Measurements from ENCODE around the gene GJB5. TPM values are rescaled to one million over a fixed set of nuclear protein-coding genes. Genes with fewer than 3 reads are reported as not detected.

GJB5 gene
- total RNA-seq, 1 donor from 2014 or later, result not detected

DNA sequence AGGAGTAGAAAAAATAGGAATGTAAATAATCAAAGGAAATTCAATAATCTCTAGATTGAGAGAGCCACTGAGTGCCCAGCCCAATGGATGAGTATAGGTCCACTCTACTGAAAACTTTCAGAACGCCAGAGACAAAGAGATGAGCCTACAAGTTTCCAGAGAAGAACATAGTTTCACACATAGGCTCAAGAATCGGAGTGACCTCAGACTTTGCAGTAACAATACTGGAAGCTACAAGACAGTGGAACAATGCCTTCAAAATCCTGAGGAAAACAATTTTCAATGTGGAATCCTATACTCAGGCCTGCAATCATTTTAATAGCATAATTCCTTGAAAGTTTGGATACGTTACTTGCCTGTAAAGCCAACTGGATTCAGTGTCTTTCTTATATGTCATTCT lies 48.9 kb downstream of the GJB5 start:
- Mint-ChIP-seq H3K36me3 (ENCODE audit: low read depth) (peaks cover 6% of the 10 kb centered on the region), H3K4me3 (ENCODE audit: unreplicated experiment) (no peak overlapping the region), H3K9me3 (ENCODE audit: low read depth) (peaks cover 7% of the 10 kb centered on the region), H3K27me3 (ENCODE audit: low read depth) (no peaks in the 10 kb centered on the region), H3K4me1 (ENCODE audit: low read depth) (peaks cover 17% of the 10 kb centered on the region), H3K27ac (ENCODE audit: unreplicated experiment) (no peak overlapping the region)
- TF ChIP-seq, protein P1, sequence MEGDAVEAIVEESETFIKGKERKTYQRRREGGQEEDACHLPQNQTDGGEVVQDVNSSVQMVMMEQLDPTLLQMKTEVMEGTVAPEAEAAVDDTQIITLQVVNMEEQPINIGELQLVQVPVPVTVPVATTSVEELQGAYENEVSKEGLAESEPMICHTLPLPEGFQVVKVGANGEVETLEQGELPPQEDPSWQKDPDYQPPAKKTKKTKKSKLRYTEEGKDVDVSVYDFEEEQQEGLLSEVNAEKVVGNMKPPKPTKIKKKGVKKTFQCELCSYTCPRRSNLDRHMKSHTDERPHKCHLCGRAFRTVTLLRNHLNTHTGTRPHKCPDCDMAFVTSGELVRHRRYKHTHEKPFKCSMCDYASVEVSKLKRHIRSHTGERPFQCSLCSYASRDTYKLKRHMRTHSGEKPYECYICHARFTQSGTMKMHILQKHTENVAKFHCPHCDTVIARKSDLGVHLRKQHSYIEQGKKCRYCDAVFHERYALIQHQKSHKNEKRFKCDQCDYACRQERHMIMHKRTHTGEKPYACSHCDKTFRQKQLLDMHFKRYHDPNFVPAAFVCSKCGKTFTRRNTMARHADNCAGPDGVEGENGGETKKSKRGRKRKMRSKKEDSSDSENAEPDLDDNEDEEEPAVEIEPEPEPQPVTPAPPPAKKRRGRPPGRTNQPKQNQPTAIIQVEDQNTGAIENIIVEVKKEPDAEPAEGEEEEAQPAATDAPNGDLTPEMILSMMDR (IDR thresholded peaks at IDR 0.05), result no peak
- no peak for DNase-seq (ENCODE audit: low spot score)

DNA sequence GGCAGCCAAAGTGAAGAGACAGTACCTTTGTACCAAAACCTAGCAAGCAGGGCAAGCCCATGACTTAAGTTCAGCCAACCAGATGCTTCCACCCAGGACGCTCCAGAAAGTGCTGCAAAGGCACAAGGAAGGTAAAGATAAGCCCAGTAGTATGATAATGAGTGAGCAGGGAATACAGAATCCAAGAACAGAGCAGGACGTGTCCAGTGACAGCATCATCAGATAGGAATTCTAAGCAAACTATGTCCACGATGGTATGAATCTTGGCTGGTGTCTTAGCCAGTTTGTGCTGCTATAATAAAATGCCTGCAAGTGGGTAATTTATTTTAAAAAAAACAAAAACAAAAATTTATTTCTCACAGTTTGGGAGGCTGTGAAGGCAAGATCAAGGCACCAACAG lies 51.5 kb downstream of the GJB5 start:
- peaks cover 14% of the 10 kb centered on the region for H3K4me1 Mint-ChIP-seq (ENCODE audit: low read depth)
- DNase-seq (ENCODE audit: low spot score), result no peak
- TF ChIP-seq, protein P1 (IDR thresholded peaks at IDR 0.05), result no peak
- H3K27me3 Mint-ChIP-seq (ENCODE audit: low read depth), result no peaks in the 10 kb centered on the region
- H3K36me3 Mint-ChIP-seq (ENCODE audit: low read depth), result peaks cover 6% of the 10 kb centered on the region
- H3K27ac Mint-ChIP-seq (ENCODE audit: unreplicated experiment), result peak overlapping the region; percentile 1
- H3K4me3 Mint-ChIP-seq (ENCODE audit: unreplicated experiment), result no peak overlapping the region
- peaks cover 11% of the 10 kb centered on the region for H3K9me3 Mint-ChIP-seq (ENCODE audit: low read depth)

Other genes with a start within 250 kb of the GJB5 start
- gene GJB4, start 4.7 kb downstream of the GJB5 start, total RNA-seq, result not detected in 3 replicates
- not detected in 3 replicates for gene GJB3, start 26.2 kb downstream of the GJB5 start, total RNA-seq
- 0.87 to 11.6 TPM (median 10.7 TPM) in 3 replicates for gene GJA4, start 38.0 kb downstream of the GJB5 start, total RNA-seq
- 39.6 to 41.4 TPM (median 40.6 TPM) in 3 replicates for gene SMIM12, start 104.7 kb downstream of the GJB5 start, total RNA-seq
- gene DLGAP3, start 174.6 kb downstream of the GJB5 start, total RNA-seq, result 0.12 to 0.64 TPM (median 0.22 TPM) in 3 replicates
- 16.2 to 19.1 TPM (median 17.7 TPM) in 3 replicates for gene TMEM35B, start 230.3 kb downstream of the GJB5 start, total RNA-seq